Prostate gland (tissue), 2 donors: Measurements from ENCODE around the gene LY6G5C. TPM values are rescaled to one million over a fixed set of nuclear protein-coding genes. Genes with fewer than 3 reads are reported as not detected.
A peak's percentile ranks its signal among the peaks of the same experiment; 100 is the strongest.

Experiments
- DNase-seq: peaks from one replicate; pipeline ENCODE4 v3.0.0-alpha.2; 2019; ENCODE audit warnings: low spot score
- H3K27ac ChIP-seq, 2 donors: fragments of 200-600 bp; sonication (generic); 2 replicates each; pipeline ENCODE4 v1.5.1; 2017 to 2019
- H3K27me3 ChIP-seq: fragments of 200-600 bp; sonication (generic); replicated peaks from 2 replicates; pipeline ENCODE4 v1.5.1; 2019; ENCODE audit not compliant: insufficient read depth
- H3K36me3 ChIP-seq, 2 donors: fragments of 200-600 bp; sonication (generic); 1 replicate in 1 of 2; 2 replicates in 1 of 2; pipeline versions ENCODE4 v1.5.1 to v1.8.1; 2017 to 2019
- H3K4me1 ChIP-seq: fragments of 200-600 bp; sonication (generic); replicated peaks from 2 replicates; pipeline ENCODE4 v1.5.1; 2019
- H3K4me3 ChIP-seq, 2 donors: fragments of 200-600 bp; sonication (generic); 2 replicates each; pipeline ENCODE4 v1.5.1; 2017 to 2019
- H3K9me3 ChIP-seq: fragments of 200-600 bp; sonication (generic); 2 replicates; pipeline ENCODE4 v1.5.1; 2017
- CTCF ChIP-seq, 4 experiments: fragments of 200-600 bp in 2 of 4; fragments of 450-650 bp in 2 of 4; sonication (generic) in 2 of 4; IDR thresholded peaks; 1 replicate in 3 of 4; 2 replicates in 1 of 4; pipeline ENCODE4 v1.5.1; 2016 to 2019; ENCODE audit warnings: antibody characterized with exemption in 4 of 4, mild to moderate bottlenecking in 2 of 4, moderate library complexity in 2 of 4
- POLR2A ChIP-seq: fragments of 450-650 bp; IDR thresholded peaks from one replicate; pipeline ENCODE4 v1.6.1; 2016; ENCODE audit warnings: antibody characterized with exemption, mild to moderate bottlenecking
- POLR2AphosphoS5 ChIP-seq: sonication (generic); formaldehyde crosslinking; IDR thresholded peaks from one replicate; pipeline ENCODE4 v1.6.1; 2017; ENCODE audit warnings: antibody characterized with exemption
- WGBS: methylation state at CpG from one replicate; pipeline ENCODE4 v1.1.5; 2018; 5-methylcytosine and 5-hydroxymethylcytosine counted together
- intact Hi-C: fragments of 100-400 bp; cut with DNase I; formaldehyde crosslinking; loops from one replicate; pipeline ENCODE4 v1.14.2; 2022
- total RNA-seq, 2 donors: library from RNA; depleted of rRNA; stranded (reverse); fragments of >200 nt; gene quantifications; one replicate each; pipeline ENCODE4 v1.1.0, GENCODE V29; 2016

The LY6G5C gene
- total RNA-seq, 2 donors from 2014 or later, result 1.6 to 2.6 TPM

GRCh38 chr6:31702819-31703716 is 22.2 kb upstream of the LY6G5C start, which contains the start of gene ABHD16A:
TSS of gene ABHD16A (minus strand) at chr6:31703324. CDS start at chr6:31703281, 43 bp downstream.
- intact Hi-C loops, result loop anchor here (2.0 kb wide), 1 partner anchor 26 kb away; the partner anchor contains the start of gene DDAH2
- Histone ChIP-seq H3K4me1 (peaks cover 3% of the 10 kb centered on the region), H3K27me3 (no peaks in the 10 kb centered on the region), H3K27ac (peak within 1 kb of the TSS; percentile 97 to 98), H3K9me3 (no peaks in the 10 kb centered on the region), H3K36me3 (no peaks in the 10 kb centered on the region), H3K4me3 (peak within 1 kb of the TSS; percentile 70 to 72)
- TF ChIP-seq CTCF (IDR thresholded peaks at IDR 0.05) (peak in 2 of 4 experiments; percentile 40 to 67), POLR2AphosphoS5 (peak; percentile 100), POLR2A (peak; percentile 99)
- under 1% methylated on average over 54 of the region's 54 CpGs for WGBS
- DNase-seq, result peak; percentile 99

- Histone ChIP-seq H3K4me3 (peak overlapping the region; percentile 70 to 72), H3K9me3 (no peaks in the 10 kb centered on the region), H3K4me1 (peaks cover 3% of the 10 kb centered on the region), H3K36me3 (no peaks in the 10 kb centered on the region), H3K27ac (peak overlapping the region; percentile 97 to 98), H3K27me3 (no peaks in the 10 kb centered on the region)
- TF ChIP-seq POLR2AphosphoS5 (no peak), POLR2A (no peak), CTCF (IDR thresholded peaks at IDR 0.05) (no peak)
- DNase-seq, result no peak
- intact Hi-C loops, result loop anchor here (2.0 kb wide), 1 partner anchor 26 kb away; the partner anchor contains the start of gene DDAH2
- WGBS, result under 1% methylated on average over 10 of the region's 10 CpGs
These were observed 21.5 kb upstream of the LY6G5C start for GRCh38 chr6:31702405-31702818.

GRCh38 chr6:31701666-31702404 is 21.0 kb upstream of the LY6G5C start:
- Histone ChIP-seq H3K27me3 (no peaks in the 10 kb centered on the region), H3K27ac (peak overlapping the region; percentile 97 to 98), H3K4me3 (peak overlapping the region; percentile 70 to 72), H3K9me3 (no peaks in the 10 kb centered on the region), H3K36me3 (no peaks in the 10 kb centered on the region), H3K4me1 (peaks cover 3% of the 10 kb centered on the region)
- intact Hi-C loops, result loop anchor here (2.0 kb wide), 1 partner anchor 27 kb away; the partner anchor contains the start of gene DDAH2
- TF ChIP-seq CTCF (IDR thresholded peaks at IDR 0.05) (no peak), POLR2AphosphoS5 (peak; percentile 5)
- DNase-seq, result no peak
- 24% methylated on average over 7 of the region's 7 CpGs for WGBS

GRCh38 chr6:31700740-31701401 is 20.0 kb upstream of the LY6G5C start:
- WGBS, result 75% methylated on average over 5 of the region's 5 CpGs
- H3K27ac ChIP-seq, result no peak overlapping the region

More at GRCh38 chr6:31700740-31701401, 20.0 kb upstream of the LY6G5C start:
- H3K4me1 ChIP-seq, result peaks cover 3% of the 10 kb centered on the region
- no peaks in the 10 kb centered on the region for H3K9me3 ChIP-seq
- no peaks in the 10 kb centered on the region for H3K27me3 ChIP-seq
- intact Hi-C loops, result no loop called here
- H3K36me3 ChIP-seq, result no peaks in the 10 kb centered on the region
- no peak for DNase-seq
- TF ChIP-seq POLR2A, result no peak
- TF ChIP-seq CTCF (IDR thresholded peaks at IDR 0.05), result no peak
- TF ChIP-seq POLR2AphosphoS5, result no peak
- no peak overlapping the region for H3K4me3 ChIP-seq
